Thoracic aorta (tissue), 2 donors: ENCODE data around the gene NLK. TPM values are rescaled to one million over a fixed set of nuclear protein-coding genes. Genes with fewer than 3 reads are reported as not detected.
"Not testable (repeated sequence)": the region's sequence is repeated elsewhere in the genome, so short reads cannot be mapped to it uniquely, and the experiment has no call there.

Source experiments
- ATAC-seq: fragments of 150-250 bp; one replicate; pipeline ENCODE4 v1.8.0; 2017; ENCODE audit warnings: low read depth; ENCODE audit not compliant: insufficient number of reproducible peaks, low FRiP score
- DNase-seq: peaks from one replicate; pipeline ENCODE4 v3.0.0-alpha.2; 2020; ENCODE audit warnings: low spot score
- H3K27ac ChIP-seq, 2 donors: fragments of 200-600 bp; sonication (generic); 1 replicate in 1 of 2; 2 replicates in 1 of 2; pipeline ENCODE4 v1.5.1; 2016; ENCODE audit warnings: mild to moderate bottlenecking in 2 of 2, moderate library complexity in 2 of 2
- H3K27me3 ChIP-seq: fragments of 200-600 bp; sonication (generic); replicated peaks from 2 replicates; pipeline ENCODE4 v1.6.0; 2016; ENCODE audit warnings: mild to moderate bottlenecking; ENCODE audit not compliant: insufficient read depth
- H3K36me3 ChIP-seq: fragments of 200-600 bp; sonication (generic); one replicate; pipeline ENCODE4 v1.5.1; 2016
- H3K4me1 ChIP-seq, 2 donors: fragments of 200-600 bp; sonication (generic); 1 replicate in 1 of 2; 2 replicates in 1 of 2; pipeline versions ENCODE4 v1.5.1 to v1.6.0; 2016; ENCODE audit warnings: low read depth in 2 of 2, mild to moderate bottlenecking in 1 of 2; ENCODE audit not compliant: control insufficient read depth in 1 of 2
- H3K4me3 ChIP-seq: fragments of 200-600 bp; sonication (generic); 2 replicates; pipeline ENCODE4 v1.5.1; 2016; ENCODE audit warnings: mild to moderate bottlenecking
- H3K9me3 ChIP-seq: fragments of 200-600 bp; sonication (generic); 2 replicates; pipeline ENCODE4 v1.5.1; 2016
- total RNA-seq, 2 donors: library from RNA; depleted of rRNA; stranded (reverse); fragments of >200 nt; gene quantifications; one replicate each; pipeline versions ENCODE4 v1.1.0 to v1.2.3, GENCODE V29; 2016
- TF ChIP-seq, protein P1 (sequence below): fragments of 200-600 bp; sonication (generic); IDR thresholded peaks from one replicate; pipeline ENCODE4 v1.5.1; 2019; ENCODE audit warnings: antibody characterized with exemption

Gene NLK
- total RNA-seq, 2 donors from 2014 or later, result 10.3 to 23.0 TPM

DNA sequence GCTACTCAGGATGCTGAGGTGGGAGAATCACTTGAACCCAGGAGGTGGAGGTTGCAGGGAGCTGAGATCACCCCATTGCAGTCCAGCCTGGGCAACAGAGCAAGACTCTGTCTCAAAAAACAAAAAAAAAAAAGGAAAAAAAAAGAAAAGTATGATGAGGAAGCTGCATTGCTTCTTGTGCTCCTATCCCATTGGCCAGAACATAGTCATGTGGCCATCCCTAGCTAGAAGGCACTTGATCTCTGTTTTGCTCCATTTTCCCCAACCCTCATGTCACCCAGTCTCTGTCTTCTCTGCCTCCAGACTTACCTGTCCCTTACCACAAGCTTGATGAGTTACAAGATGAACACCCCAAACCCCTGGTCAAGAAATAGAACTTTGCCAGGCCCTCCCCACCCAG lies 163.8 kb downstream of the NLK start:
- Histone ChIP-seq H3K4me1 (no peaks in the 10 kb centered on the region), H3K27me3 (no peaks in the 10 kb centered on the region), H3K36me3 (no peaks in the 10 kb centered on the region), H3K9me3 (peaks cover 3% of the 10 kb centered on the region), H3K27ac (no peak overlapping the region), H3K4me3 (no peak overlapping the region)
- ATAC-seq (no peak), DNase-seq (no peak)
- TF ChIP-seq, protein P1, sequence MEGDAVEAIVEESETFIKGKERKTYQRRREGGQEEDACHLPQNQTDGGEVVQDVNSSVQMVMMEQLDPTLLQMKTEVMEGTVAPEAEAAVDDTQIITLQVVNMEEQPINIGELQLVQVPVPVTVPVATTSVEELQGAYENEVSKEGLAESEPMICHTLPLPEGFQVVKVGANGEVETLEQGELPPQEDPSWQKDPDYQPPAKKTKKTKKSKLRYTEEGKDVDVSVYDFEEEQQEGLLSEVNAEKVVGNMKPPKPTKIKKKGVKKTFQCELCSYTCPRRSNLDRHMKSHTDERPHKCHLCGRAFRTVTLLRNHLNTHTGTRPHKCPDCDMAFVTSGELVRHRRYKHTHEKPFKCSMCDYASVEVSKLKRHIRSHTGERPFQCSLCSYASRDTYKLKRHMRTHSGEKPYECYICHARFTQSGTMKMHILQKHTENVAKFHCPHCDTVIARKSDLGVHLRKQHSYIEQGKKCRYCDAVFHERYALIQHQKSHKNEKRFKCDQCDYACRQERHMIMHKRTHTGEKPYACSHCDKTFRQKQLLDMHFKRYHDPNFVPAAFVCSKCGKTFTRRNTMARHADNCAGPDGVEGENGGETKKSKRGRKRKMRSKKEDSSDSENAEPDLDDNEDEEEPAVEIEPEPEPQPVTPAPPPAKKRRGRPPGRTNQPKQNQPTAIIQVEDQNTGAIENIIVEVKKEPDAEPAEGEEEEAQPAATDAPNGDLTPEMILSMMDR, result no peak

DNA sequence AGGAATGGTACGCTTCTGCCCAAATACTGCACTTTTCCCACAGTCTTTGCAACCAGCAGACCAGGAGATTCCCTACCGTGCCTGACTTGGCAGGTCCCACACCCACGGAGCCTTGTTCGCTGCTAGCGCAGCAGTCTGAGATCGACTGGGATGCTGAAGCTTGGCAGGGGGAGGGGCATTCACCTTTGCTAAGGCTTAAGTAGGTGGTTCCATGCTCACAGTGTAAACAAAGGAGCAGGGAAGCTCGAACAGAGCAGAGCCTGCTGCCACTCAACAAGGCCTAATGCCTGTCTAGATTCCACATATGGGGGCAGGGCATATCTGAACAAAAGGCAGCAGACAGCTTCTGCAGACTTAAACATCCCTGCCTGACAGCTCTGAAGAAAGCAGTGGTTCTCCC lies 169.3 kb downstream of the NLK start:
- TF ChIP-seq, protein P1, result no peak
- no peak overlapping the region for H3K4me3 ChIP-seq
- ATAC-seq, result no peak
- no peaks in the 10 kb centered on the region for H3K36me3 ChIP-seq
- H3K27me3 ChIP-seq, result no peaks in the 10 kb centered on the region
- H3K4me1 ChIP-seq, result no peaks in the 10 kb centered on the region
- peaks cover 3% of the 10 kb centered on the region for H3K9me3 ChIP-seq
- DNase-seq, result no peak
- no peak overlapping the region for H3K27ac ChIP-seq

DNA sequence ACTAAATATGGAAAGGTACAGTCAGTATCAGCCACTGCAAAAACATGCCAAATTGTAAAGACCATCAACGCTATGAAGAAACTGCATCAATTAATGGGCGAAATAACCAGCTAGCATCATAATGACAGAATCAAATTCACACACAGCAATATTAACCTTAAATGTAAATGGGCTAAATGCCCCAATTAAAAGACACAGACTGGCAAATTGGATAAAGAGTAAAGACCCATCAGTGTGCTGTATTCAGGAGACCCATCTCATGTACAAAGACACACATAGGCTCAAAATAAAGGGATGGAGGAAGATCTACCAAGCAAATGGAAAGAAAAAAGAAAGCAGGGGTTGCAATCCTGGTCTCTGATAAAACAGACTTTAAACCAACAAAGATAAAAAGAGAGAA lies 171.1 kb downstream of the NLK start:
- not testable (repeated sequence) for H3K4me3 ChIP-seq, H3K27me3 ChIP-seq, H3K27ac ChIP-seq, H3K9me3 ChIP-seq, DNase-seq, H3K4me1 ChIP-seq, ATAC-seq, H3K36me3 ChIP-seq

DNA sequence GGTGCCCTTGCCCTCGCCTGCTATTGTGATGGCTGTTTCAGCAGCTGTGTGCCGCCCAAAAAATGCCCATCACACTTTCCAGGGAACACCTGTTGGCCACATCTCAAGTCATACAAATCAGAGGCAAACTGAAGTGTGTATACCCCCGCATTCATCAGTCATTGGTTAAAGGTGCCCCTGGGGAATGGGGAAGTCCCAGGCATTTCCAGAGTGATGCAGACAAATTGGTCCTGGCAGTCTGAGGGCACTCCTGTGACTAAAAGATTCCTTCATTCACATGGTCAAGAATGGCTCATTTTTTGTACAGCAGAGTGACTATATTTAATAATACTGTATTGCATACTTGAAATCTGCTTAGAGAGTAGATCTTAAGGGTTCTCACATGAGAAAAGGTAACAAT lies 173.6 kb downstream of the NLK start:
- H3K27me3 ChIP-seq, result no peaks in the 10 kb centered on the region
- DNase-seq, result no peak
- H3K4me3 ChIP-seq, result no peak overlapping the region
- no peaks in the 10 kb centered on the region for H3K4me1 ChIP-seq
- H3K9me3 ChIP-seq, result peaks cover under 1% of the 10 kb centered on the region
- ATAC-seq, result no peak
- H3K36me3 ChIP-seq, result no peaks in the 10 kb centered on the region
- H3K27ac ChIP-seq, result no peak overlapping the region
- TF ChIP-seq, protein P1, result no peak

DNA sequence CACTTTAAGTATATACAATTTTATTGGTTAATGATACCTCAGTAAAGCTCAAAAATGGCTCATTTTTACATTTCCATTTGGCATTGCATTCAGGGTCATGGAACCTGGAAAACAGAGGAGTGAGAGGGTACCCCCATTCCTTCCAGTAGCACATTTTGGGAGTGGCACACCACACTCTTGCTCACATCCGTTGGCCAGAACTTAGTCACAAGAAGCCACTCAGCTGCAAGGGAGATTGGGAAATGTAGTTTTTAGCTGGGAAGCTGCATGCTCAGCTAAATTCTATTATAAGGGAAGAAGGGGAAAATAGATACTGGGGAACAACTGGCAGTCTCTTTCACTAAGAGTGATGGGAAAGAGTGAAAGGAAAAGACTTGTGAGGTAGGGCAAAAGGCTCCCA lies 174.1 kb downstream of the NLK start:
- no peak for ATAC-seq
- H3K27ac ChIP-seq, result no peak overlapping the region
- TF ChIP-seq, protein P1, result no peak
- H3K27me3 ChIP-seq, result no peaks in the 10 kb centered on the region
- no peaks in the 10 kb centered on the region for H3K9me3 ChIP-seq
- H3K4me1 ChIP-seq, result no peaks in the 10 kb centered on the region
- DNase-seq, result no peak
- H3K36me3 ChIP-seq, result no peaks in the 10 kb centered on the region
- no peak overlapping the region for H3K4me3 ChIP-seq

DNA sequence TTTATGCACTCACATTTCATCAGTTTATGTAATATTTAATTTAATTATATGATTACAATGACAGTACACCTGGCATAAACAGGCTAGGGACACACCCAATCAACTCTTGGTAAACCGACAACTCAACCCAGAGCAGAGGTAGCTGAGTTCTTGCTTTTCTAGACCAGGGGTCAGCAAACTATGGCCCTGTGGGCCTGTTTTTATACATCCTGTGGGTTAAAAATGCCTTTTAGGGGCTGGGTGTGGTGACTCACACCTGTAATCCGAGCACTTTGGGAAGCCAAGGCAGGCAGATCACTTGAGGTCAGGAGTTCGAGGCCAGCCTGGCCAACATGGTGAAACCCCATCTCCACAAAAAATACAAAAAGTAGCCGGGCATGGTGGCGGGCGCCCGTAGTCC lies 177.3 kb downstream of the NLK start:
- Histone ChIP-seq H3K27me3 (no peaks in the 10 kb centered on the region), H3K36me3 (no peaks in the 10 kb centered on the region), H3K4me3 (no peak overlapping the region), H3K27ac (no peak overlapping the region), H3K4me1 (no peaks in the 10 kb centered on the region), H3K9me3 (no peaks in the 10 kb centered on the region)
- TF ChIP-seq, protein P1, result no peak
- no peak for ATAC-seq
- DNase-seq, result no peak
